Lower lobe of right lung (tissue), 2 donors: ENCODE measurements around the gene TSR3. TPM values are rescaled to one million over a fixed set of nuclear protein-coding genes. Genes with fewer than 3 reads are reported as not detected.

Experiments used
- ATAC-seq, 2 donors: fragments of 200-7000 bp; cut with Tn5 transposase; one replicate each; pipeline ENCODE4 v1.9.1; 2020 to 2022; ENCODE audit warnings: mild to moderate bottlenecking in 2 of 2, moderate library complexity in 2 of 2
- DNase-seq: peaks from one replicate; pipeline ENCODE4 v3.0.0-alpha.2; 2020
- H3K27ac ChIP-seq: fragments of 200-600 bp; one replicate; pipeline ENCODE4 v1.8.0; 2022
- H3K27me3 ChIP-seq: fragments of 200-600 bp; one replicate; pipeline ENCODE4 v1.8.0; 2022; ENCODE audit warnings: low read depth
- H3K36me3 ChIP-seq: fragments of 200-600 bp; one replicate; pipeline ENCODE4 v1.8.0; 2022; ENCODE audit warnings: mild to moderate bottlenecking
- H3K4me1 ChIP-seq: fragments of 200-600 bp; one replicate; pipeline ENCODE4 v1.8.0; 2022
- H3K4me3 ChIP-seq: fragments of 200-600 bp; one replicate; pipeline ENCODE4 v1.8.0; 2022; ENCODE audit warnings: mild to moderate bottlenecking
- H3K9me3 ChIP-seq: fragments of 200-600 bp; one replicate; pipeline ENCODE4 v1.8.0; 2022
- intact Hi-C: fragments of 100-400 bp; cut with DNase I; formaldehyde crosslinking; loops from one replicate; pipeline ENCODE4 v1.11.0; 2022
- total RNA-seq: library from RNA; stranded (reverse); fragmentation: NEBNext Ultra II Directional; extraction: Animal tissue kit (Norgen Biotek cat#: 25700); gene quantifications from one replicate; pipeline ENCODE4 v1.2.1, GENCODE V29; 2021
- TF ChIP-seq, protein P1 (sequence below): fragments of 200-600 bp; IDR thresholded peaks from one replicate; pipeline ENCODE4 v1.8.0; 2022; ENCODE audit warnings: antibody characterized with exemption, mild to moderate bottlenecking
- donor health status: DM: no; HTN: yes; CAD: no; lungs with severe emphysema.

Gene TSR3
- total RNA-seq, 1 donor from 2014 or later: 39.5 TPM

DNA sequence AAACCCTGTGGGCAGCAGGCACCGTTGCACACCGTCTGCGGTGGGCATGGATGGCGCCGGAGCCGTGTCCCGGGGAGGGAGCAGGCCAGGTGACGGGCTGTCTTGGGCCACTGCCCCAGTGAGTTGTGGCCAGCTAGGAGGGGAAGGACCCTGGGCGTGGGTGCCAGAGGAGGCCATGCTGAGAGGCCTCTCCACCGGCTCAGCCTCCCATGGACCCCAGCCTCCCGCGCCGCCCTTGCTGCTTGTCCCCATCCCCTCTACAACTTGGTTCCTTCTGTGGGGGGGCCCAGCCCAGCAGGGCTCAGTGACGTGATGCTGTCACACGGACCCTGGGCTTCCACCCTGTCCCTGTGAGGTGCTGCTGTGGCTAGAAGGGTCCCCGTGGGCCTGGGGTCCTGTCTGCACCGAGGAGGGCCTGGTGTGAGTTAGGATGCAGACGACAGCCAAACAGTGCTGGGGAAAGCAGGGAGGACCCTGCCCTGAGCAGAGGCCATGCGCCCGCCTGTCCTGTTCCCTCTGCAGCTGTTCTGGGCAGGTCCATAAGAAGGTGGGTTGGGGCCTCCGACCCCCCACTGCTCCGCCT is 30.9 kb downstream of the TSR3 start:
- ATAC-seq (no peak), DNase-seq (no peak)
- no peak overlapping the region for H3K4me3 ChIP-seq
- H3K27me3 ChIP-seq: no peaks in the 10 kb centered on the region
- intact Hi-C loops: no loop called here
- no peaks in the 10 kb centered on the region for H3K4me1 ChIP-seq
- no peak overlapping the region for H3K27ac ChIP-seq
- TF ChIP-seq, protein P1, sequence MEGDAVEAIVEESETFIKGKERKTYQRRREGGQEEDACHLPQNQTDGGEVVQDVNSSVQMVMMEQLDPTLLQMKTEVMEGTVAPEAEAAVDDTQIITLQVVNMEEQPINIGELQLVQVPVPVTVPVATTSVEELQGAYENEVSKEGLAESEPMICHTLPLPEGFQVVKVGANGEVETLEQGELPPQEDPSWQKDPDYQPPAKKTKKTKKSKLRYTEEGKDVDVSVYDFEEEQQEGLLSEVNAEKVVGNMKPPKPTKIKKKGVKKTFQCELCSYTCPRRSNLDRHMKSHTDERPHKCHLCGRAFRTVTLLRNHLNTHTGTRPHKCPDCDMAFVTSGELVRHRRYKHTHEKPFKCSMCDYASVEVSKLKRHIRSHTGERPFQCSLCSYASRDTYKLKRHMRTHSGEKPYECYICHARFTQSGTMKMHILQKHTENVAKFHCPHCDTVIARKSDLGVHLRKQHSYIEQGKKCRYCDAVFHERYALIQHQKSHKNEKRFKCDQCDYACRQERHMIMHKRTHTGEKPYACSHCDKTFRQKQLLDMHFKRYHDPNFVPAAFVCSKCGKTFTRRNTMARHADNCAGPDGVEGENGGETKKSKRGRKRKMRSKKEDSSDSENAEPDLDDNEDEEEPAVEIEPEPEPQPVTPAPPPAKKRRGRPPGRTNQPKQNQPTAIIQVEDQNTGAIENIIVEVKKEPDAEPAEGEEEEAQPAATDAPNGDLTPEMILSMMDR: no peak
- no peaks in the 10 kb centered on the region for H3K9me3 ChIP-seq
- peaks cover 98% of the 10 kb centered on the region for H3K36me3 ChIP-seq

DNA sequence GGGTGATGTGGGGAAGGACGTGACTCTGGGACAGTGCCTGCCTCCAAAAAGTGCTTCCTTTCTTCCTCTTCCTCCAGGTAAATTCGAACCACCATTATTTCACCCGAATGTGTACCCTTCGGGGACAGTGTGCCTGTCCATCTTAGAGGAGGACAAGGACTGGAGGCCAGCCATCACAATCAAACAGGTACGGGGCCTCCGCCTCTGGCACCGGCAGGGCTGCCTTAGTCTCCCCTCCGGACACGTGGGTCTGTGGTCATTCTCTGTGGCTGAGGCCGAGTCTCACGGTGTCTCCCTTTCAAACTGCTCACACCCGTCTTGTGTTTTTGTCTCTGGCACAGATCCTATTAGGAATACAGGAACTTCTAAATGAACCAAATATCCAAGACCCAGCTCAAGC is 31.6 kb downstream of the TSR3 start:
- Histone ChIP-seq H3K9me3 (no peaks in the 10 kb centered on the region), H3K4me3 (no peak overlapping the region), H3K4me1 (no peaks in the 10 kb centered on the region), H3K27ac (no peak overlapping the region), H3K27me3 (no peaks in the 10 kb centered on the region), H3K36me3 (peaks cover 98% of the 10 kb centered on the region)
- DNase-seq: no peak
- intact Hi-C loops: no loop called here
- ATAC-seq: no peak
- TF ChIP-seq, protein P1: no peak

DNA sequence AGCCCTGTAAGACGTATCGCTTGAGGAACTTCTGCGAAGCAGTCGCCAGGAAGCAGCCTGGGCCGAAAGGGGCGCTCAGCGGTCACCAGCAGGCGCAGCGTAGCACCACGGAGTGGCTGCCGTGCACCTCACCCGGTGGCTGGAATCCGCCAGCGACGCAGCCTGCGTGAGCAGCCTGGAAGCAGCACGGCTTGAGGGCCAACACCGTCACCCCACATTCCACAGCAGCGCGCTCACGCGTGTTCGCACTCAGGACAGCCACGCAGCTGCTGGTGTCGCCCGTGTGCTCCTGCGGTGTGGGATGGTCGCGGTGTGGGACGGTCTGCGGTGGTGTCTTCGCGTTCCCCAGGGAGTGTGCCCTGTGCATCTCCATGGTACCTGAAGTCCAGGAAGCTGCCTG is 32.6 kb downstream of the TSR3 start:
- Histone ChIP-seq H3K4me1 (no peaks in the 10 kb centered on the region), H3K27ac (no peak overlapping the region), H3K9me3 (no peaks in the 10 kb centered on the region), H3K27me3 (no peaks in the 10 kb centered on the region), H3K4me3 (no peak overlapping the region), H3K36me3 (peaks cover 98% of the 10 kb centered on the region)
- ATAC-seq (no peak), DNase-seq (no peak)
- intact Hi-C loops: no loop called here
- TF ChIP-seq, protein P1: no peak

DNA sequence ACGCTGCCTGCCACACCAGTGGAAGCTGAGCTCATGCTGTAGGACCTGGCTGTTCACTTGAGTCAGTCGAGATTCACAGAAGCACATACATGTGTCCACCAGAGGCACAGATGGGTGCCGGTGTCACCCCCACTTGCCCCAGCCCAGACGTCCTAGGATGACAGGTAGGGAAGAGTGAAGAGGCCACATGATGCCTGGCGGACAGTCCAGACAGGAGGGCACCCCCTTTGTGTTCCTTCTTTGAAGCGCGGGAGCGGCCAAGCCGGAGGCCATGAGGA is 33.5 kb downstream of the TSR3 start:
- TF ChIP-seq, protein P1: no peak
- H3K4me1 ChIP-seq: no peaks in the 10 kb centered on the region
- no peaks in the 10 kb centered on the region for H3K9me3 ChIP-seq
- H3K27ac ChIP-seq: no peak overlapping the region
- ATAC-seq (no peak), DNase-seq (no peak)
- peaks cover 98% of the 10 kb centered on the region for H3K36me3 ChIP-seq
- no peaks in the 10 kb centered on the region for H3K27me3 ChIP-seq
- intact Hi-C loops: no loop called here
- no peak overlapping the region for H3K4me3 ChIP-seq

DNA sequence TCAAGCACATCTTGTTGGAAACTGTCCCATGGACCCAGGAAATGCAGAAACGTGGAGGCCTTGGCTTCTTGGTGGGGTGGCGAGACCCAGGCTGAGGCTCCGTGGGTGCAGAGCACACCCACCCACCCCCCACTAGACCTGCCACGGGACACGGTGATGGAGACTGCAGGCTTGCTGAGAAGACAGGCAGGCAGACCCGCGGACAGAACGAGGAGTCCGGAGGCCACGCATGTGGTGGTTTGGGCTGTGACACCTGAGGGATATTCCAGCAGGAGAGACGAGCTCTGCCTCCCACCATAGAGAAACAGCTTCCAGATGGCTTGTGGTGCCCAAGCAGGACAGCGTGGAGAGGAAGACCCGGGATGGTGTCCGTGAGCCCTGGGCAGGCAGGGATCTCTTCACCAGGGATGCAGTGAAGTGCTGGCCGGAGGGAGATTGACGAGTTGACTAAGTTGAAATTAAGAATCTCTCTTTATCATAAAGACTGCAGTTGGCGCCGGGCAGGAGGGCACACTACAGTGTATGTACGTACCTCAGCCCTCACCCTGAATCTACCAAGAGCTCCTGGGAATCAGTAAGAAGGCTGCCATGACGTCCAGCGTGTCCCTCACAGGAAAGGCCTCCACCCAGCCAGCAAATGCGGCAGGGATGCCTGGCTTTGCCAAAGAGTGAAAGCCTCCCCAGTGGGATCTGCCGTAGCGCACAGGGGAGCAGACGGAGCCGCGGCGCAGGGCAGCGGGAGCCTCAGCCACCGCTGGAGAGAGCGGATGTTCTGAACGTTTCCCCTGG is 34.0 kb downstream of the TSR3 start:
- Histone ChIP-seq H3K4me3 (no peak overlapping the region), H3K9me3 (no peaks in the 10 kb centered on the region), H3K4me1 (peaks cover 5% of the 10 kb centered on the region), H3K36me3 (peaks cover 94% of the 10 kb centered on the region), H3K27me3 (no peaks in the 10 kb centered on the region), H3K27ac (no peak overlapping the region)
- intact Hi-C loops: no loop called here
- DNase-seq (no peak), ATAC-seq (no peak)
- TF ChIP-seq, protein P1: no peak
